Measurements from ENCODE around the gene PDCD1. TPM values are rescaled to one million over a fixed set of nuclear protein-coding genes. Genes with fewer than 3 reads are reported as not detected.

The PDCD1 gene
- total and polyA plus RNA-seq, 2 experiments from 2014 or later = 0.44 TPM; not detected in 1

DNA sequence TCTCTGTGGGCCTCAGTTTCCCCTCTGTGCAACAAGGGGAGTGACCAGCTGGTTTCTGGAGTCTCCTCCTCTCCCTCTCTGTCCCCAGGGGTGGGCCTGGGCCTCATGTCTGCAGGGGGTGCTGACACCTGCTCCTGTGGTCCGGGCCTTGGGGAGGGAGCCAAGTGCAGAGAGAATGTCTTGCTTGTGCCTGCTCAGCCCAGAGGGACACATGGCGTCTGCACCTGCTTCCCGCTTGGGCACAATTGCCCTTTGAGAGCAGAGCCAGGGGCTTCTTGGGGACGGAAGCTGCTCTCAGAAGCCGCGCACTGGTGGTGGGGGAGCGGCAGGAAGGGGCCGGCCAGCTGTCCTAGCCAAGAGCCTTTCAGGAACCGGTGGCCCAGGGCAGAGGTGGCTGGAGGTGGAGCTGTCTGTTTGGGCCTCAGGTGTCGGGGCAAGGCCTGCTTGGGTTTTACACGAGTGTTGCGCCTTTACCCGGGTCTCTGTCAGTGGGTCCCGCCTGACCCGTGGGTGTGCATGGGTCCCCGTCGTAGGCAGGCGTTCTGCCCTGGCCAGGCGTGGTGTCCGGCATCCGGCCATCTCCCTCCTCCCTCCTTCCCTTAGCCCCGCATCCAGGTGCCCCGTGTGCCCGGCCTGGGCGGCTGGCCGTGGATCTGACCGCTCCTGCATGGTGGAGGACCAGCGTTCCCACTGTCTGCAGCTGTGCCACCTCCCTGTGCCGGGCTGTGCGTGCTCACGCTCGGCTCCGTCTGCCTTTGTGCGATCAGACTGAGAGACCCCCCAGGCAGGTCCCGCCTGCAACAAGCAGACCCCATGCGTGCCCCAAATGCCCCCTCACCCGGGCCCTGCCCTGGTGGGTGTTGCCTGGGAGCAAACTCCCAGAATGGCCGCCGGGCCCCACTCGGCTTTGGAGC is 45.7 kb downstream of the PDCD1 start:
- peaks cover 14% of the 10 kb centered on the region for H3K4me1 ChIP-seq (ENCODE audit: insufficient read depth)
- H3K9me3 ChIP-seq (ENCODE audit: low read depth) = no peaks in the 10 kb centered on the region
- no peaks in the 10 kb centered on the region for H3K36me3 ChIP-seq (replicated peaks; ENCODE audit: insufficient read depth, low read depth)
- no peaks in the 10 kb centered on the region for H3K27me3 ChIP-seq
- DNase-seq (ENCODE audit: low spot score) = no peak
- TF ChIP-seq, protein P1, sequence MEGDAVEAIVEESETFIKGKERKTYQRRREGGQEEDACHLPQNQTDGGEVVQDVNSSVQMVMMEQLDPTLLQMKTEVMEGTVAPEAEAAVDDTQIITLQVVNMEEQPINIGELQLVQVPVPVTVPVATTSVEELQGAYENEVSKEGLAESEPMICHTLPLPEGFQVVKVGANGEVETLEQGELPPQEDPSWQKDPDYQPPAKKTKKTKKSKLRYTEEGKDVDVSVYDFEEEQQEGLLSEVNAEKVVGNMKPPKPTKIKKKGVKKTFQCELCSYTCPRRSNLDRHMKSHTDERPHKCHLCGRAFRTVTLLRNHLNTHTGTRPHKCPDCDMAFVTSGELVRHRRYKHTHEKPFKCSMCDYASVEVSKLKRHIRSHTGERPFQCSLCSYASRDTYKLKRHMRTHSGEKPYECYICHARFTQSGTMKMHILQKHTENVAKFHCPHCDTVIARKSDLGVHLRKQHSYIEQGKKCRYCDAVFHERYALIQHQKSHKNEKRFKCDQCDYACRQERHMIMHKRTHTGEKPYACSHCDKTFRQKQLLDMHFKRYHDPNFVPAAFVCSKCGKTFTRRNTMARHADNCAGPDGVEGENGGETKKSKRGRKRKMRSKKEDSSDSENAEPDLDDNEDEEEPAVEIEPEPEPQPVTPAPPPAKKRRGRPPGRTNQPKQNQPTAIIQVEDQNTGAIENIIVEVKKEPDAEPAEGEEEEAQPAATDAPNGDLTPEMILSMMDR (IDR thresholded peaks at IDR 0.05; ENCODE audit: poor library complexity) = no peak
- no peak for TF ChIP-seq EZH2phosphoT487 (IDR thresholded peaks at IDR 0.05; ENCODE audit: low read depth, severe bottlenecking, unreplicated experiment)
- TF ChIP-seq EZH2 (IDR thresholded peaks at IDR 0.05; ENCODE audit: borderline replicate concordance) = no peak
- no peak overlapping the region for H2AFZ ChIP-seq
- no peaks in the 10 kb centered on the region for H4K20me1 ChIP-seq (ENCODE audit: insufficient read depth, poor library complexity, severe bottlenecking)
- H3K4me3 ChIP-seq = no peak overlapping the region
- H3K4me2 ChIP-seq = no peak overlapping the region
- H3K27ac ChIP-seq = no peak overlapping the region
- no peaks in the 10 kb centered on the region for H3K9me2 ChIP-seq (replicated peaks; ENCODE audit: insufficient read depth)
- no peaks in the 10 kb centered on the region for H3K79me2 ChIP-seq
- WGBS (ENCODE audit: low lambda C conversion rate, missing lambda C conversion rate) = 92% methylated on average over 40 of the region's 40 CpGs

DNA sequence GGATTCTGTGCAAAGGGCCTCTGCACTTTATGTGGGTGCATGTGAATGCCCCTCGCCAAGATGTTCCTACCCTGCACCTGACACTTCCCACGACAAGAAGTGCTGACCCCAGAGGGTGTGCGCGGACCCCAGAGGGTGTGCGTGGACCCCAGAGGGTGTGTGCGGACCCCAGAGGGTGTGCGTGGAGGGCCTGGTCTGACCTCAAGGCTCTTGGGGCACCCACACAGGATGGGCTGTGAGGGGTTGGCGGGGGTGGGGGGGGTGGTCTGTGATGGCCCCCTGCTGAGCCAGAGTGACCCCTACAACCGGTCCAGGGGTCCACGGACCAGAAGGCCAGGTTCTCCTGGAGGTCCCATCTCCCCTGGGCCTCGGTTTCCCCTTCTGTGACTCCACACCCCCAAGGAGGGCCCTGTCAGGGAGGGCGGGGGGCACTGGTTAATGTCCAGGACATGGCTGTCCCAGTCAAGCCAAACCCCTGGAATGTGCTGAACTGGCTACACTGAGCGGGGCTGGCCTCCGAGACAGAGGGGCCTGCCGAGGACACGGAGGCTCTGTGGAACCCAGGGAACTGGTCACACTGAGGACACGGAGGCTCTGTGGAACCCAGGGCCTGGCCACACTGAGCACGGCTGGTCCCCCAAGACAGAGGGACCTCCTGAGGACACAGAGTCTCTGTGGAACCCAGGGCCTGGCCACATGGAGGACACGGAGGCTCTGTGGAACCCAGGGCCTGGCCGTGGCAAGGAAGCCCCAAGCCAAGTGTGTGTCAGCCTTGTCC is 46.6 kb downstream of the PDCD1 start:
- Histone ChIP-seq H3K27me3 (no peaks in the 10 kb centered on the region), H3K27ac (no peak overlapping the region), H3K9me3 (ENCODE audit: low read depth) (no peaks in the 10 kb centered on the region), H3K4me1 (ENCODE audit: insufficient read depth) (peaks cover 14% of the 10 kb centered on the region), H3K79me2 (no peaks in the 10 kb centered on the region), H2AFZ (no peak overlapping the region), H3K4me2 (no peak overlapping the region), H3K4me3 (no peak overlapping the region), H3K9me2 (replicated peaks; ENCODE audit: insufficient read depth) (no peaks in the 10 kb centered on the region), H4K20me1 (ENCODE audit: insufficient read depth, poor library complexity, severe bottlenecking) (no peaks in the 10 kb centered on the region), H3K36me3 (replicated peaks; ENCODE audit: insufficient read depth, low read depth) (no peaks in the 10 kb centered on the region)
- 97% methylated on average over 17 of the region's 20 CpGs for WGBS (ENCODE audit: low lambda C conversion rate, missing lambda C conversion rate)
- TF ChIP-seq EZH2 (IDR thresholded peaks at IDR 0.05; ENCODE audit: borderline replicate concordance) = no peak
- TF ChIP-seq EZH2phosphoT487 (IDR thresholded peaks at IDR 0.05; ENCODE audit: low read depth, severe bottlenecking, unreplicated experiment) = no peak
- TF ChIP-seq, protein P1 (IDR thresholded peaks at IDR 0.05; ENCODE audit: poor library complexity) = no peak
- DNase-seq (ENCODE audit: low spot score) = no peak

DNA sequence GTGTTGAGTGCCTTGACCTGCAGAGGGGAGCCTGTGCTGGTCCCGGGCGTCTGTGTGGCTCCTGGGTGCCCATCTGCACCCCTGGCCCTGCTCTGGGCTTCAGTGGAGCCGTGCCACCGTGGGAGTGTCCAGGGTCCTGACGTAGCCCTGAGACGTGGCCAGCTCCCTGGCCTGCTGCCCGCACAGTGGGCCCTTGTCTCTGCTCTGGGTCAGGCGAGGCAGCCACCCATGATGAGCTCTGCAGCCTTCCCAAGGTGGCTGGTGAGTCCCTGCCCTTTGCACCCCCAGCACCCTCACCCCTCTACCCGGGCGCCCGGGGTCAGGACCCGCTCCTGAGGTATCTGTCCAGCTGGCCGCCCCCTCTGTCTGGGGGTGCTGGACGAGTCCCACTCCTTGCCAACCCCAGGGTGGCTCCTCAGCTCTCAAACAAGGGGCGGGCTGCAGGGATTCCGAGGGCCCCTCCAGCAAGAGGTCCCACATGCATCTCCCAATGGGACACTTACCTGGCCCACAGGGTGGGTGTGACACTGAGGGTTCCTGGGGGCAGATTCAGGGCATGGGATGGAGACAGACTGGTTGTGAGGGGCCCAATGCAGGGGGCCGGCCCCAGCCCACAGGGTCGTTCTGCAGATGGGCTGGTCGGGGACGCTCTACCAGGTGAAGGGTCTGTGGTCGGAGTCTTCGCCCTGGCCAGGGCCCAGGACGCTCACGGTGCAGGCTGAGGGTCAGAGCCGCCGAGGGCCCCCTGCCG is 47.3 kb downstream of the PDCD1 start:
- no peaks in the 10 kb centered on the region for H3K27me3 ChIP-seq

More for the DNA sequence above, 47.3 kb downstream of the PDCD1 start:
- no peak overlapping the region for H3K4me2 ChIP-seq
- no peak overlapping the region for H3K27ac ChIP-seq
- no peaks in the 10 kb centered on the region for H3K9me2 ChIP-seq (replicated peaks; ENCODE audit: insufficient read depth)
- H3K4me1 ChIP-seq (ENCODE audit: insufficient read depth) = peaks cover 14% of the 10 kb centered on the region
- H4K20me1 ChIP-seq (ENCODE audit: insufficient read depth, poor library complexity, severe bottlenecking) = no peaks in the 10 kb centered on the region
- no peaks in the 10 kb centered on the region for H3K9me3 ChIP-seq (ENCODE audit: low read depth)
- H3K4me3 ChIP-seq = no peak overlapping the region
- DNase-seq (ENCODE audit: low spot score) = no peak
- WGBS (ENCODE audit: low lambda C conversion rate, missing lambda C conversion rate) = 96% methylated on average over 26 of the region's 27 CpGs
- H3K36me3 ChIP-seq (replicated peaks; ENCODE audit: insufficient read depth, low read depth) = no peaks in the 10 kb centered on the region
- H2AFZ ChIP-seq = no peak overlapping the region
- H3K79me2 ChIP-seq = no peaks in the 10 kb centered on the region
- TF ChIP-seq EZH2phosphoT487 (IDR thresholded peaks at IDR 0.05; ENCODE audit: low read depth, severe bottlenecking, unreplicated experiment) (no peak), EZH2 (IDR thresholded peaks at IDR 0.05; ENCODE audit: borderline replicate concordance) (no peak)
- TF ChIP-seq, protein P1 (IDR thresholded peaks at IDR 0.05; ENCODE audit: poor library complexity) = no peak
